Gastrocnemius medialis (tissue), 4 donors: ENCODE measurements around the gene COL19A1.

Source experiments
- POLR2A ChIP-seq, 2 donors: fragments of 450-650 bp; IDR thresholded peaks; one replicate each; pipeline ENCODE4 v1.6.1; 2017; ENCODE audit warnings: antibody characterized with exemption in 2 of 2, mild to moderate bottlenecking in 2 of 2, moderate library complexity in 2 of 2
- TF ChIP-seq, protein P1 (sequence below), 5 experiments: fragments of 450-650 bp in 3 of 5; fragments of 200-600 bp in 2 of 5; sonication (generic) in 2 of 5; IDR thresholded peaks in 4 of 5; conservative IDR thresholded peaks in 1 of 5; 1 replicate in 4 of 5; 2 replicates in 1 of 5; pipeline ENCODE4 v1.5.1; 2016 to 2019; ENCODE audit warnings: antibody characterized with exemption in 5 of 5, mild to moderate bottlenecking in 3 of 5, moderate library complexity in 3 of 5

GRCh38 chr6:70222439-70222749 lies 356.0 kb downstream of the COL19A1 start:
- TF ChIP-seq, protein P1, sequence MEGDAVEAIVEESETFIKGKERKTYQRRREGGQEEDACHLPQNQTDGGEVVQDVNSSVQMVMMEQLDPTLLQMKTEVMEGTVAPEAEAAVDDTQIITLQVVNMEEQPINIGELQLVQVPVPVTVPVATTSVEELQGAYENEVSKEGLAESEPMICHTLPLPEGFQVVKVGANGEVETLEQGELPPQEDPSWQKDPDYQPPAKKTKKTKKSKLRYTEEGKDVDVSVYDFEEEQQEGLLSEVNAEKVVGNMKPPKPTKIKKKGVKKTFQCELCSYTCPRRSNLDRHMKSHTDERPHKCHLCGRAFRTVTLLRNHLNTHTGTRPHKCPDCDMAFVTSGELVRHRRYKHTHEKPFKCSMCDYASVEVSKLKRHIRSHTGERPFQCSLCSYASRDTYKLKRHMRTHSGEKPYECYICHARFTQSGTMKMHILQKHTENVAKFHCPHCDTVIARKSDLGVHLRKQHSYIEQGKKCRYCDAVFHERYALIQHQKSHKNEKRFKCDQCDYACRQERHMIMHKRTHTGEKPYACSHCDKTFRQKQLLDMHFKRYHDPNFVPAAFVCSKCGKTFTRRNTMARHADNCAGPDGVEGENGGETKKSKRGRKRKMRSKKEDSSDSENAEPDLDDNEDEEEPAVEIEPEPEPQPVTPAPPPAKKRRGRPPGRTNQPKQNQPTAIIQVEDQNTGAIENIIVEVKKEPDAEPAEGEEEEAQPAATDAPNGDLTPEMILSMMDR (IDR thresholded peaks at IDR 0.05 in 4 of 5, conservative IDR thresholded peaks at IDR 0.05 in 1 of 5) = no peak
- no peak for TF ChIP-seq POLR2A (IDR thresholded peaks at IDR 0.05)
